Esophagus muscularis mucosa (tissue), 4 donors: ENCODE data around the gene SDHC.

Experiments
- CTCF ChIP-seq, 3 experiments: fragments of 200-600 bp in 2 of 3; fragments of 450-650 bp in 1 of 3; sonication (generic) in 2 of 3; IDR thresholded peaks; one replicate each; pipeline ENCODE4 v1.5.1; 2017 to 2019; ENCODE audit warnings: antibody characterized with exemption in 3 of 3, mild to moderate bottlenecking in 2 of 3, moderate library complexity in 1 of 3
- EP300 ChIP-seq: sonication (generic); formaldehyde crosslinking; IDR thresholded peaks from one replicate; pipeline ENCODE4 v1.6.1; 2017; ENCODE audit warnings: antibody characterized with exemption
- POLR2A ChIP-seq: fragments of 450-650 bp; IDR thresholded peaks from one replicate; pipeline ENCODE4 v1.6.1; 2017; ENCODE audit warnings: antibody characterized with exemption, moderate library complexity, mild to moderate bottlenecking, low read depth
- POLR2AphosphoS5 ChIP-seq, 2 donors: sonication (generic); formaldehyde crosslinking; IDR thresholded peaks; one replicate each; pipeline ENCODE4 v1.6.1; 2017; ENCODE audit warnings: antibody characterized with exemption in 2 of 2

DNA sequence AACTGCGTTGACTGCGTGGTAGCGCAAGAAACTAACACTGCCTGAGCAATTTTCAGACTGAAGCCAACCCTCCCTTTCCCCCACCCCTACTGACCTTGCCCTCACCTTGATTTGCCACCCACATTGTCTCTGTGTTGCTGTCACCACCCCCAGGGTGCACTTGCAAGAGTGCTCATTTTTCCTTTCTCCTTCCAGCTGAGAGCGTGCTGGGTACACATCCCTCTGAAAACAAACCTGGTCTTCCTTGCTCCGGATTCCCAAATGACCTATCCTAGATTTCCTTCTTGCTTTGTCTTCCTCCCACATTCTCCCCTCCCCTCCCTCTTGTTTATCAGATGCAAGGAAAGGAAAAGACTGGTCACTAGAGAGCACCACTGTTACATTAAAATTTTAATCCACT is 28.7 kb upstream of the SDHC start:
- TF ChIP-seq CTCF (IDR thresholded peaks at IDR 0.05) (no peak), POLR2A (no peak), EP300 (no peak), POLR2AphosphoS5 (IDR thresholded peaks at IDR 0.05) (no peak)
